Prostate gland (tissue), 2 donors: ENCODE results near the gene IGFBP7. TPM values are rescaled to one million over a fixed set of nuclear protein-coding genes. Genes with fewer than 3 reads are reported as not detected.

Experiments used
- DNase-seq: peaks from one replicate; pipeline ENCODE4 v3.0.0-alpha.2; 2019; ENCODE audit warnings: low spot score
- H3K27ac ChIP-seq, 2 donors: fragments of 200-600 bp; sonication (generic); 2 replicates each; pipeline ENCODE4 v1.5.1; 2017 to 2019
- H3K27me3 ChIP-seq: fragments of 200-600 bp; sonication (generic); replicated peaks from 2 replicates; pipeline ENCODE4 v1.5.1; 2019; ENCODE audit not compliant: insufficient read depth
- H3K36me3 ChIP-seq, 2 donors: fragments of 200-600 bp; sonication (generic); 1 replicate in 1 of 2; 2 replicates in 1 of 2; pipeline versions ENCODE4 v1.5.1 to v1.8.1; 2017 to 2019
- H3K4me1 ChIP-seq: fragments of 200-600 bp; sonication (generic); replicated peaks from 2 replicates; pipeline ENCODE4 v1.5.1; 2019
- H3K4me3 ChIP-seq, 2 donors: fragments of 200-600 bp; sonication (generic); 2 replicates each; pipeline ENCODE4 v1.5.1; 2017 to 2019
- H3K9me3 ChIP-seq: fragments of 200-600 bp; sonication (generic); 2 replicates; pipeline ENCODE4 v1.5.1; 2017
- CTCF ChIP-seq, 4 experiments: fragments of 200-600 bp in 2 of 4; fragments of 450-650 bp in 2 of 4; sonication (generic) in 2 of 4; IDR thresholded peaks; 1 replicate in 3 of 4; 2 replicates in 1 of 4; pipeline ENCODE4 v1.5.1; 2016 to 2019; ENCODE audit warnings: antibody characterized with exemption in 4 of 4, mild to moderate bottlenecking in 2 of 4, moderate library complexity in 2 of 4
- POLR2A ChIP-seq: fragments of 450-650 bp; IDR thresholded peaks from one replicate; pipeline ENCODE4 v1.6.1; 2016; ENCODE audit warnings: antibody characterized with exemption, mild to moderate bottlenecking
- POLR2AphosphoS5 ChIP-seq: sonication (generic); formaldehyde crosslinking; IDR thresholded peaks from one replicate; pipeline ENCODE4 v1.6.1; 2017; ENCODE audit warnings: antibody characterized with exemption
- WGBS: methylation state at CpG from one replicate; pipeline ENCODE4 v1.1.5; 2018; 5-methylcytosine and 5-hydroxymethylcytosine counted together
- intact Hi-C: fragments of 100-400 bp; cut with DNase I; formaldehyde crosslinking; loops from one replicate; pipeline ENCODE4 v1.14.2; 2022
- total RNA-seq, 2 donors: library from RNA; depleted of rRNA; stranded (reverse); fragments of >200 nt; gene quantifications; one replicate each; pipeline ENCODE4 v1.1.0, GENCODE V29; 2016

IGFBP7 gene
- total RNA-seq, 2 donors from 2014 or later, result 322 to 1,366 TPM

GRCh38 chr4:57023104-57023503 is 87.1 kb downstream of the IGFBP7 start:
- WGBS, result 84% methylated on average over 4 of the region's 4 CpGs
- Histone ChIP-seq H3K4me3 (no peak overlapping the region), H3K27me3 (no peaks in the 10 kb centered on the region), H3K4me1 (no peaks in the 10 kb centered on the region), H3K36me3 (peaks cover 0 to 4% of the 10 kb centered on the region in 2 donors), H3K9me3 (no peaks in the 10 kb centered on the region), H3K27ac (no peak overlapping the region)
- intact Hi-C loops, result no loop called here
- TF ChIP-seq POLR2A (no peak), CTCF (IDR thresholded peaks at IDR 0.05) (no peak), POLR2AphosphoS5 (no peak)
- DNase-seq, result no peak

- H3K27ac ChIP-seq, result no peak overlapping the region
- peaks cover 0 to 4% of the 10 kb centered on the region in 2 donors for H3K36me3 ChIP-seq
- intact Hi-C loops, result no loop called here
These were observed 89.6 kb downstream of the IGFBP7 start for GRCh38 chr4:57020467-57021101.

GRCh38 chr4:57018980-57019379 is 91.2 kb downstream of the IGFBP7 start:
- H3K27me3 ChIP-seq, result no peaks in the 10 kb centered on the region
- H3K9me3 ChIP-seq, result no peaks in the 10 kb centered on the region
- no peaks in the 10 kb centered on the region for H3K4me1 ChIP-seq
- H3K27ac ChIP-seq, result no peak overlapping the region
- DNase-seq, result no peak
- intact Hi-C loops, result no loop called here
- no peak overlapping the region for H3K4me3 ChIP-seq
- TF ChIP-seq CTCF (IDR thresholded peaks at IDR 0.05), result no peak
- no peak for TF ChIP-seq POLR2AphosphoS5
- no peak for TF ChIP-seq POLR2A
- no peaks in the 10 kb centered on the region for H3K36me3 ChIP-seq

More at GRCh38 chr4:57020467-57021101, 89.6 kb downstream of the IGFBP7 start:
- TF ChIP-seq CTCF (IDR thresholded peaks at IDR 0.05) (no peak), POLR2A (no peak), POLR2AphosphoS5 (no peak)
- 95% methylated on average over 5 of the region's 5 CpGs for WGBS
- Histone ChIP-seq H3K4me1 (no peaks in the 10 kb centered on the region), H3K27me3 (no peaks in the 10 kb centered on the region), H3K9me3 (no peaks in the 10 kb centered on the region), H3K4me3 (no peak overlapping the region)
- DNase-seq, result no peak

- H3K27me3 ChIP-seq, result no peaks in the 10 kb centered on the region
- no peaks in the 10 kb centered on the region for H3K4me1 ChIP-seq
- no peak for DNase-seq
- WGBS, result 68% methylated on average over 4 of the region's 4 CpGs
- no peak overlapping the region for H3K4me3 ChIP-seq
- no peak for TF ChIP-seq POLR2A
- no peak for TF ChIP-seq CTCF (IDR thresholded peaks at IDR 0.05)
- TF ChIP-seq POLR2AphosphoS5, result no peak
- H3K27ac ChIP-seq, result no peak overlapping the region
- no peaks in the 10 kb centered on the region for H3K36me3 ChIP-seq
- H3K9me3 ChIP-seq, result no peaks in the 10 kb centered on the region
- intact Hi-C loops, result no loop called here
These were observed 96.6 kb downstream of the IGFBP7 start for GRCh38 chr4:57013543-57014120.

- TF ChIP-seq CTCF (IDR thresholded peaks at IDR 0.05) (no peak), POLR2AphosphoS5 (no peak), POLR2A (no peak)
- Histone ChIP-seq H3K4me1 (peaks cover 4% of the 10 kb centered on the region), H3K27ac (no peak overlapping the region), H3K9me3 (no peaks in the 10 kb centered on the region), H3K4me3 (no peak overlapping the region), H3K27me3 (no peaks in the 10 kb centered on the region), H3K36me3 (no peaks in the 10 kb centered on the region)
- 100% methylated on average over 1 of the region's 1 CpG for WGBS
- intact Hi-C loops, result no loop called here
- no peak for DNase-seq
These were observed 110.4 kb downstream of the IGFBP7 start for GRCh38 chr4:56999751-57000150.
